Esophagus muscularis mucosa (tissue), 4 donors: ENCODE results near the gene SERPINB1. TPM values are rescaled to one million over a fixed set of nuclear protein-coding genes. Genes with fewer than 3 reads are reported as not detected.

Experiments used
- DNase-seq: peaks from one replicate; pipeline ENCODE4 v3.0.0-alpha.2; 2017; ENCODE audit errors: extremely low spot score
- H3K27ac ChIP-seq, 4 donors: fragments of 200-600 bp; sonication (generic); replicated peaks in 1 of 4; 1 replicate in 3 of 4; 2 replicates in 1 of 4; pipeline ENCODE4 v1.5.1; 2016 to 2019; ENCODE audit warnings: mild to moderate bottlenecking in 1 of 4
- H3K27me3 ChIP-seq, 4 donors: fragments of 200-600 bp; sonication (generic); one replicate each; pipeline versions ENCODE4 v1.5.1 to v1.6.0; 2016 to 2019
- H3K36me3 ChIP-seq, 4 donors: fragments of 200-600 bp; sonication (generic); one replicate each; pipeline ENCODE4 v1.5.1; 2016 to 2019
- H3K4me1 ChIP-seq, 4 donors: fragments of 200-600 bp; sonication (generic); one replicate each; pipeline ENCODE4 v1.5.1; 2016 to 2019
- H3K4me3 ChIP-seq, 4 donors: fragments of 200-600 bp; sonication (generic); 1 replicate in 2 of 4; 2 replicates in 2 of 4; pipeline ENCODE4 v1.5.1; 2016 to 2019; ENCODE audit warnings: mild to moderate bottlenecking in 4 of 4, moderate library complexity in 1 of 4
- H3K9me3 ChIP-seq, 4 donors: fragments of 200-600 bp; sonication (generic); 1 replicate in 3 of 4; 2 replicates in 1 of 4; pipeline ENCODE4 v1.5.1; 2016 to 2019
- CTCF ChIP-seq, 3 experiments: fragments of 200-600 bp in 2 of 3; fragments of 450-650 bp in 1 of 3; sonication (generic) in 2 of 3; IDR thresholded peaks; one replicate each; pipeline ENCODE4 v1.5.1; 2017 to 2019; ENCODE audit warnings: antibody characterized with exemption in 3 of 3, mild to moderate bottlenecking in 2 of 3, moderate library complexity in 1 of 3
- EP300 ChIP-seq: sonication (generic); formaldehyde crosslinking; IDR thresholded peaks from one replicate; pipeline ENCODE4 v1.6.1; 2017; ENCODE audit warnings: antibody characterized with exemption
- POLR2A ChIP-seq: fragments of 450-650 bp; IDR thresholded peaks from one replicate; pipeline ENCODE4 v1.6.1; 2017; ENCODE audit warnings: antibody characterized with exemption, moderate library complexity, mild to moderate bottlenecking, low read depth
- POLR2AphosphoS5 ChIP-seq, 2 donors: sonication (generic); formaldehyde crosslinking; IDR thresholded peaks; one replicate each; pipeline ENCODE4 v1.6.1; 2017; ENCODE audit warnings: antibody characterized with exemption in 2 of 2
- WGBS: methylation state at CpG from one replicate; pipeline ENCODE4 v1.1.5; 2018; 5-methylcytosine and 5-hydroxymethylcytosine counted together
- intact Hi-C: fragments of 100-400 bp; cut with DNase I; formaldehyde crosslinking; loops from one replicate; pipeline ENCODE4 v1.15.1; 2023
- total RNA-seq, 4 donors: library from RNA; depleted of rRNA; stranded (reverse); fragments of >200 nt; gene quantifications; one replicate each; pipeline versions ENCODE4 v1.1.0 to v1.2.1, GENCODE V29; 2016

SERPINB1 gene
- total RNA-seq, 4 donors from 2014 or later, result 23.3 to 123 (median 29.9) TPM

- H3K4me3 ChIP-seq, result peak overlapping the region in 3 of 4 donors; percentile 3 to 27 (median 18)
- peak overlapping the region; percentile 73 to 85 (median 76) for H3K27ac ChIP-seq
Measured at GRCh38 chr6:2790588-2791449, 50.8 kb downstream of the SERPINB1 start.

GRCh38 chr6:2786269-2786668 is 55.4 kb downstream of the SERPINB1 start:
- no peaks in the 10 kb centered on the region for H3K27me3 ChIP-seq
- TF ChIP-seq POLR2A (no peak), CTCF (IDR thresholded peaks at IDR 0.05) (no peak), EP300 (no peak), POLR2AphosphoS5 (IDR thresholded peaks at IDR 0.05) (no peak)
- H3K9me3 ChIP-seq, result no peaks in the 10 kb centered on the region
- WGBS, result 79% methylated on average over 4 of the region's 4 CpGs
- intact Hi-C loops, result no loop called here
- DNase-seq, result no peak
- no peak overlapping the region for H3K4me3 ChIP-seq
- peaks cover 10 to 30% (median 20%) of the 10 kb centered on the region in 4 donors for H3K4me1 ChIP-seq
- H3K27ac ChIP-seq, result no peak overlapping the region
- peaks cover 0 to 66% (median 41%) of the 10 kb centered on the region in 4 donors for H3K36me3 ChIP-seq

More at GRCh38 chr6:2790588-2791449, 50.8 kb downstream of the SERPINB1 start:
- Histone ChIP-seq H3K36me3 (peaks cover 0 to 24% (median 8%) of the 10 kb centered on the region in 4 donors), H3K9me3 (no peaks in the 10 kb centered on the region), H3K4me1 (peaks cover 25 to 44% (median 39%) of the 10 kb centered on the region in 4 donors), H3K27me3 (no peaks in the 10 kb centered on the region)
- 30% methylated on average over 11 of the region's 11 CpGs for WGBS
- TF ChIP-seq CTCF (IDR thresholded peaks at IDR 0.05), result peak; percentile 72 to 83 (median 80)
- no peak for TF ChIP-seq POLR2A
- peak; percentile 35 to 52 for TF ChIP-seq POLR2AphosphoS5 (IDR thresholded peaks at IDR 0.05)
- no peak for DNase-seq
- intact Hi-C loops, result loop anchor here (5.0 kb wide), 1 partner anchor 141 kb away; no protein-coding TSS in a partner anchor

GRCh38 chr6:2784930-2785329 is 56.7 kb downstream of the SERPINB1 start:
- no peak for DNase-seq
- H3K4me3 ChIP-seq, result no peak overlapping the region
- H3K9me3 ChIP-seq, result no peaks in the 10 kb centered on the region
- no peaks in the 10 kb centered on the region for H3K27me3 ChIP-seq
- H3K27ac ChIP-seq, result no peak overlapping the region
- intact Hi-C loops, result no loop called here
- H3K4me1 ChIP-seq, result peaks cover 0 to 17% (median 7%) of the 10 kb centered on the region in 4 donors
- H3K36me3 ChIP-seq, result peaks cover 0 to 79% (median 54%) of the 10 kb centered on the region in 4 donors
- TF ChIP-seq POLR2AphosphoS5 (IDR thresholded peaks at IDR 0.05), result no peak
- no peak for TF ChIP-seq CTCF (IDR thresholded peaks at IDR 0.05)
- TF ChIP-seq POLR2A, result no peak
- TF ChIP-seq EP300, result no peak
- 96% methylated on average over 5 of the region's 7 CpGs for WGBS

- 87% methylated on average over 5 of the region's 5 CpGs for WGBS
- intact Hi-C loops, result no loop called here
- no peak for DNase-seq
- no peaks in the 10 kb centered on the region for H3K27me3 ChIP-seq
- H3K4me1 ChIP-seq, result peaks cover 0 to 11% (median 5%) of the 10 kb centered on the region in 4 donors
- peaks cover 0 to 86% (median 63%) of the 10 kb centered on the region in 4 donors for H3K36me3 ChIP-seq
- TF ChIP-seq POLR2A (no peak), CTCF (IDR thresholded peaks at IDR 0.05) (no peak), POLR2AphosphoS5 (IDR thresholded peaks at IDR 0.05) (no peak), EP300 (no peak)
- no peak overlapping the region for H3K4me3 ChIP-seq
- no peaks in the 10 kb centered on the region for H3K9me3 ChIP-seq
- H3K27ac ChIP-seq, result no peak overlapping the region
Measured at GRCh38 chr6:2784061-2784460, 57.6 kb downstream of the SERPINB1 start.
